ENCODE results near the gene ANG.

The ANG gene

DNA sequence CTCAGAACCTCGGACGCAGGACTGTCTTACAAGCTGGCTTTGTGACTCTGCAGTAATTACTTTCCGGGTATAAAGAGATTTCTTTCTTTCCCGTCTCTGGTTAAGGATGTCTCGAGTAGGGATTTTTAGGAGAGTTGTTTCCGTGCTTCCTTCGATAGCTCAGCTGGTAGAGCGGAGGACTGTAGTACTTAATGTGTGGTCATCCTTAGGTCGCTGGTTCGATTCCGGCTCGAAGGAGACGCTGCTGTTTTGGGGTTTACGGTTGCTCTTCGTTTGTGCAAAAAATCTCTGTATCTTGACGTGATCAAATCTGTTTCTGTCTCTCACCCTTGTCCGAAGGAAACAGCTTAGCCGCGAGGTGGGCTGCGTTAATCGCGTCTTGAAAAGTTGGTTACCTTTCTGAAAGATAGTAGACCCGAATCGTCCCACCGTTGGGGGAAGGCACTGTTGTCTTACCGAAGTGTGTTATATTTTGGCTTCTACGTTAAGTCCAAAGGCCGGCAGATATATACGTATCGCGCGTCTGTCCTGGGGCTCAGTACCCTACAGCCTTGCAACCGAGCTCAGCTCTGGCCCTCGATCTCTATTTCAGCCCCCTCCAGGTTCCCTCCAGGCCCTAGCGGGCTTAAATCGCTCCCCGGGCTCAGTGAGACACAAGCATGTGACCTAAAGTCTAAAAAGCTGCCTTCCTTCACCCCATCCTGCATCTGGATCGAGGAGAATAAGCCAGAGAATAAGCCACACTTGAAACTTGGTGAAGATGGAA, 5.3 kb upstream of the ANG start:
- Histone ChIP-seq H3K27me3 (ENCODE audit: control insufficient read depth, insufficient read depth, low read length, poor library complexity, severe bottlenecking) (peaks cover 9% of the 10 kb centered on the region), H3K9me3 (ENCODE audit: control insufficient read depth, low read length) (no peaks in the 10 kb centered on the region)
- WGBS, 2 experiments: 0% methylated on average over 37 to 38 of the region's 38 CpGs

GRCh38 chr14:20683891-20684661, 4.5 kb upstream of the ANG start, which contains the start of gene RNASE4:
TSS of gene RNASE4 (plus strand) at chr14:20684560. CDS start at chr14:20699372, 14,812 bp downstream.
- peaks cover 4% of the 10 kb centered on the region for H3K4me1 ChIP-seq (ENCODE audit: control insufficient read depth, insufficient read depth, low read length)
- H3K27ac ChIP-seq (ENCODE audit: insufficient read depth, low read depth, low read length, poor library complexity, severe bottlenecking): peak within 1 kb of the TSS; percentile 87
- no peaks in the 10 kb centered on the region for H3K9me3 ChIP-seq (ENCODE audit: control insufficient read depth, low read length)
- H3K4me3 ChIP-seq (ENCODE audit: insufficient read depth, low read depth, low read length): peak within 1 kb of the TSS; percentile 99
- H3K36me3 ChIP-seq (ENCODE audit: control insufficient read depth, insufficient read depth, low read length): no peaks in the 10 kb centered on the region
- H3K27me3 ChIP-seq (ENCODE audit: control insufficient read depth, insufficient read depth, low read length, poor library complexity, severe bottlenecking): peaks cover 9% of the 10 kb centered on the region
- 0% methylated on average over 42 of the region's 42 CpGs for WGBS, 2 experiments

More for the DNA sequence above, 5.3 kb upstream of the ANG start:
- Histone ChIP-seq H3K27ac (ENCODE audit: insufficient read depth, low read depth, low read length, poor library complexity, severe bottlenecking) (peak overlapping the region; percentile 87), H3K4me1 (ENCODE audit: control insufficient read depth, insufficient read depth, low read length) (peaks cover 4% of the 10 kb centered on the region), H3K36me3 (ENCODE audit: control insufficient read depth, insufficient read depth, low read length) (no peaks in the 10 kb centered on the region), H3K4me3 (ENCODE audit: insufficient read depth, low read depth, low read length) (peak overlapping the region; percentile 99)

- Histone ChIP-seq H3K27me3 (ENCODE audit: control insufficient read depth, insufficient read depth, low read length, poor library complexity, severe bottlenecking) (peaks cover 9% of the 10 kb centered on the region), H3K9me3 (ENCODE audit: control insufficient read depth, low read length) (no peaks in the 10 kb centered on the region), H3K4me1 (ENCODE audit: control insufficient read depth, insufficient read depth, low read length) (peaks cover 4% of the 10 kb centered on the region), H3K36me3 (ENCODE audit: control insufficient read depth, insufficient read depth, low read length) (no peaks in the 10 kb centered on the region), H3K4me3 (ENCODE audit: insufficient read depth, low read depth, low read length) (peak overlapping the region; percentile 99), H3K27ac (ENCODE audit: insufficient read depth, low read depth, low read length, poor library complexity, severe bottlenecking) (no peak overlapping the region)
- 12 to 17% methylated on average over 19 to 22 of the region's 22 CpGs for WGBS, 2 experiments
Measured at GRCh38 chr14:20684662-20685456, 3.7 kb upstream of the ANG start.

- Histone ChIP-seq H3K36me3 (ENCODE audit: control insufficient read depth, insufficient read depth, low read length) (no peaks in the 10 kb centered on the region), H3K4me3 (ENCODE audit: insufficient read depth, low read depth, low read length) (no peak overlapping the region), H3K27me3 (ENCODE audit: control insufficient read depth, insufficient read depth, low read length, poor library complexity, severe bottlenecking) (peaks cover 9% of the 10 kb centered on the region), H3K4me1 (ENCODE audit: control insufficient read depth, insufficient read depth, low read length) (no peaks in the 10 kb centered on the region), H3K9me3 (ENCODE audit: control insufficient read depth, low read length) (no peaks in the 10 kb centered on the region), H3K27ac (ENCODE audit: insufficient read depth, low read depth, low read length, poor library complexity, severe bottlenecking) (no peak overlapping the region)
- 69 to 76% methylated on average over 4 to 7 of the region's 7 CpGs for WGBS, 2 experiments
Measured at GRCh38 chr14:20686386-20687143, 2.0 kb upstream of the ANG start.

DNA sequence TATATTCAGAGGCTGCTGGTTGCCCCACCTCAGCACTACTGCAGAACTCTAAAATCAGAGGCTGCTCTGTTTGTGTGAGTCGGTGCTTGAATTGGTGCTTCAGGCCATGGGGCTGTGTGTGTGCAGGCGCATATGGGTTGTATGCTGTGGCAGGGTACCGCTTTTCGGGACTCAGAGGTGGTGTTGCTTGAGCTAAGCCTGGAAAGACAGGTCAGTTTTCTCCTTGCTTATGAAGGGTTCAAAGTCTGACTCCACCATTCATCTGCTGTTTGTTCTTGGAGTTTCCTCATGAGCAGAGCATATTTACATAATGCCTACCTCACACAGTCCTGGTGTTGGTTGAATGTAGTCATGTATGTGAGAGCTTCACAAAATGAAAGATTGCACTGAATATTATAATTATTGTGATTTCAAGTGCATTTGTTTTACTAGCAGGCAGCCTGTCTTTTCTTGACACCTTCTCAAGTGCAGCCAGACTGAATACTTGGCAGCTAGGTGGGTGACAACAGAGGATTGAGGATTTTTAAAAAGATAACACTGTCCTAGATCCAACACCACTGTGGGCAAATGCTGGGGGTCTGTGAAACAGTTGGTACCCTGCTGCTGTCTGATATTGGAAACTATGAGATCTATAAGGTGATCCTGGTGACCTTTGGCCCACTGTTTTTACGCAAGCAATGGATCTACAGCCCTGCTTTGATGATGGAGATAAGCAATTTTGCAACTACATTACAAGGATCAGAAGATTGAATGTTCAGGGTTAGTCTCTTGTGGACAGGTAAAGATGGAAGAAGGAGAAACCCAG, 1.0 kb upstream of the ANG start:
- H3K4me3 ChIP-seq (ENCODE audit: insufficient read depth, low read depth, low read length): no peak overlapping the region
- no peaks in the 10 kb centered on the region for H3K4me1 ChIP-seq (ENCODE audit: control insufficient read depth, insufficient read depth, low read length)
- peaks cover 9% of the 10 kb centered on the region for H3K27me3 ChIP-seq (ENCODE audit: control insufficient read depth, insufficient read depth, low read length, poor library complexity, severe bottlenecking)
- no peak overlapping the region for H3K27ac ChIP-seq (ENCODE audit: insufficient read depth, low read depth, low read length, poor library complexity, severe bottlenecking)
- H3K9me3 ChIP-seq (ENCODE audit: control insufficient read depth, low read length): no peaks in the 10 kb centered on the region
- H3K36me3 ChIP-seq (ENCODE audit: control insufficient read depth, insufficient read depth, low read length): no peaks in the 10 kb centered on the region
- WGBS, 2 experiments: 93 to 97% methylated on average over 5 of the region's 5 CpGs

DNA sequence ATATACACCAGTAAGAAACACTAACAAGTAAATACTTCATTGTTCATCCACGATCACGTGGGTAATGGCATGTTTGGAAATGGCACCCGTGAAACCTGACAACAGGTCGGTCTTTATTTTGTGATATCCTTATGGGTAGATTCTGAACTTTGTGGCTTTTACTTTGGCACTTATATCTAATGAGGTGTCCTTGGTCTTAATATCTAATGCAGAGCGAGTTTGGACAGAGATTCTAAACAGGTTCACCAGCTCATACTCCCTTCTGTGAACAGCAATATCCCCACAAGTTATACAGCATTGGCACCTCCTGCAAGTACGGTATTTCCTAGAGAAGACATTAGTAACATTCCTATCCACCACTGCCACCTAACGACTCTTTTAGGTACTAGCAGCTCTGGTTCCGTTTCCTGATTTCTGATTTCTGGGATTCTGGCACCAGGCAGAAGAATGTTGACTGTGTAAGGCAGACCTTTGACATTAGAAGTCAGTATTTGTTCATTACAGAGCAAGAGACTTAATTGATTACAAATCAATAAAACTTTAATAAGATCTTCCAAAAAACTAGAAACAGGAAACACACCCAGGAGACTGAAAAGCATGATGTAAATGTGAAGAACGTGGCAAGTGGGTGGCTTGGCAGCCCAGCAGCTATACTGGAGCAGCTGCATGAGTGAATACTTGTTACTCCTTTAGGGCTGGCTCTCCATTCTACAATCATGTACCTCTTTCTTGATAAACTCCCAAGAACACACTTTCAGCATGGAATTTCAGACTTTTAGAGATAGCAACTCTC, 2.5 kb downstream of the ANG start:
- H3K4me1 ChIP-seq (ENCODE audit: control insufficient read depth, insufficient read depth, low read length): no peaks in the 10 kb centered on the region
- H3K27me3 ChIP-seq (ENCODE audit: control insufficient read depth, insufficient read depth, low read length, poor library complexity, severe bottlenecking): peaks cover 3% of the 10 kb centered on the region
- no peak overlapping the region for H3K27ac ChIP-seq (ENCODE audit: insufficient read depth, low read depth, low read length, poor library complexity, severe bottlenecking)
- H3K4me3 ChIP-seq (ENCODE audit: insufficient read depth, low read depth, low read length): no peak overlapping the region
- H3K36me3 ChIP-seq (ENCODE audit: control insufficient read depth, insufficient read depth, low read length): no peaks in the 10 kb centered on the region
- WGBS, 2 experiments: 36 to 42% methylated on average over 9 of the region's 9 CpGs
- no peaks in the 10 kb centered on the region for H3K9me3 ChIP-seq (ENCODE audit: control insufficient read depth, low read length)

- Histone ChIP-seq H3K27me3 (ENCODE audit: control insufficient read depth, insufficient read depth, low read length, poor library complexity, severe bottlenecking) (no peaks in the 10 kb centered on the region), H3K9me3 (ENCODE audit: control insufficient read depth, low read length) (no peaks in the 10 kb centered on the region), H3K36me3 (ENCODE audit: control insufficient read depth, insufficient read depth, low read length) (no peaks in the 10 kb centered on the region), H3K27ac (ENCODE audit: insufficient read depth, low read depth, low read length, poor library complexity, severe bottlenecking) (no peak overlapping the region), H3K4me1 (ENCODE audit: control insufficient read depth, insufficient read depth, low read length) (no peaks in the 10 kb centered on the region), H3K4me3 (ENCODE audit: insufficient read depth, low read depth, low read length) (no peak overlapping the region)
- 90 to 92% methylated on average over 7 of the region's 7 CpGs for WGBS, 2 experiments
Measured at GRCh38 chr14:20692116-20692751, 3.7 kb downstream of the ANG start.

GRCh38 chr14:20696764-20697163, 8.2 kb downstream of the ANG start:
- WGBS, 2 experiments: 94 to 95% methylated on average over 5 of the region's 5 CpGs
- no peaks in the 10 kb centered on the region for H3K36me3 ChIP-seq (ENCODE audit: control insufficient read depth, insufficient read depth, low read length)
- no peaks in the 10 kb centered on the region for H3K9me3 ChIP-seq (ENCODE audit: control insufficient read depth, low read length)
- H3K27ac ChIP-seq (ENCODE audit: insufficient read depth, low read depth, low read length, poor library complexity, severe bottlenecking): no peak overlapping the region
- H3K27me3 ChIP-seq (ENCODE audit: control insufficient read depth, insufficient read depth, low read length, poor library complexity, severe bottlenecking): no peaks in the 10 kb centered on the region
- no peak overlapping the region for H3K4me3 ChIP-seq (ENCODE audit: insufficient read depth, low read depth, low read length)
- H3K4me1 ChIP-seq (ENCODE audit: control insufficient read depth, insufficient read depth, low read length): no peaks in the 10 kb centered on the region

Measured in ectodermal cell (in vitro differentiated cells).